Hepatocyte (in vitro differentiated cells): ENCODE measurements around the gene SLC22A23. TPM values are rescaled to one million over a fixed set of nuclear protein-coding genes. Genes with fewer than 3 reads are reported as not detected.

Source experiments
- DNase-seq: peaks from one replicate; pipeline ENCODE4 v3.0.0-alpha.2; 2016; ENCODE audit warnings: low spot score
- H2AFZ ChIP-seq: fragments of 200-600 bp; sonication (generic); 2 replicates; pipeline ENCODE4 v1.6.0; 2016; ENCODE audit warnings: antibody characterized with exemption, mild to moderate bottlenecking
- H3K27ac ChIP-seq: fragments of 200-600 bp; sonication (generic); 2 replicates; pipeline ENCODE4 v1.5.1; 2016; ENCODE audit warnings: mild to moderate bottlenecking
- H3K27me3 ChIP-seq: fragments of 200-600 bp; sonication (generic); 2 replicates; pipeline ENCODE4 v1.6.1; 2016
- H3K36me3 ChIP-seq: fragments of 200-600 bp; sonication (generic); replicated peaks from 2 replicates; pipeline ENCODE4 v1.5.1; 2016; ENCODE audit warnings: low read depth; ENCODE audit not compliant: insufficient read depth
- H3K4me1 ChIP-seq: fragments of 200-600 bp; sonication (generic); 2 replicates; pipeline ENCODE4 v1.5.1; 2016; ENCODE audit warnings: mild to moderate bottlenecking, moderate library complexity; ENCODE audit not compliant: insufficient read depth
- H3K4me2 ChIP-seq: fragments of 200-600 bp; sonication (generic); 2 replicates; pipeline ENCODE4 v1.6.0; 2016
- H3K4me3 ChIP-seq: fragments of 200-600 bp; sonication (generic); 2 replicates; pipeline ENCODE4 v1.5.1; 2016; ENCODE audit warnings: mild to moderate bottlenecking
- H3K79me2 ChIP-seq: fragments of 200-600 bp; sonication (generic); 2 replicates; pipeline ENCODE4 v1.6.0; 2017; ENCODE audit warnings: mild to moderate bottlenecking
- H3K9me2 ChIP-seq: fragments of 200-600 bp; sonication (generic); replicated peaks from 2 replicates; pipeline ENCODE4 v1.6.0; 2017; ENCODE audit warnings: mild to moderate bottlenecking; ENCODE audit not compliant: insufficient read depth
- H3K9me3 ChIP-seq: fragments of 200-600 bp; sonication (generic); 2 replicates; pipeline ENCODE4 v1.5.1; 2016; ENCODE audit warnings: low read depth, mild to moderate bottlenecking
- H4K20me1 ChIP-seq: fragments of 200-600 bp; sonication (generic); 2 replicates; pipeline ENCODE4 v1.6.0; 2016; ENCODE audit warnings: mild to moderate bottlenecking; ENCODE audit not compliant: insufficient read depth, poor library complexity, severe bottlenecking
- EZH2 ChIP-seq: fragments of 200-600 bp; sonication (generic); IDR thresholded peaks from 2 replicates; pipeline ENCODE4 v1.6.1; 2016; ENCODE audit warnings: antibody characterized with exemption, mild to moderate bottlenecking, borderline replicate concordance
- EZH2phosphoT487 ChIP-seq: fragments of 200-600 bp; sonication (generic); IDR thresholded peaks from one replicate; pipeline ENCODE4 v1.6.1; 2018; ENCODE audit warnings: antibody characterized with exemption, mild to moderate bottlenecking, low read depth, moderate library complexity; ENCODE audit not compliant: unreplicated experiment, severe bottlenecking
- WGBS: methylation state at CpG from one replicate; pipeline ENCODE4 v1.1.6; 2016; ENCODE audit warnings: low lambda C conversion rate; ENCODE audit errors: missing lambda C conversion rate; 5-methylcytosine and 5-hydroxymethylcytosine counted together
- polyA plus RNA-seq: library from polyadenylated mRNA; unstranded; fragments of >200 nt; fragmentation: Nextera tagmentation; extraction: Ambion mirVana; gene quantifications from 2 replicates; pipeline ENCODE4 v1.2.1, GENCODE V29; 2016
- total RNA-seq: library from RNA; depleted of rRNA; stranded (reverse); fragments of >200 nt; gene quantifications from 2 replicates; pipeline ENCODE4 v1.2.3, GENCODE V29; 2014
- TF ChIP-seq, protein P1 (sequence below): fragments of 200-600 bp; sonication (generic); IDR thresholded peaks from 2 replicates; pipeline ENCODE4 v1.5.1; 2016; ENCODE audit warnings: antibody characterized with exemption, mild to moderate bottlenecking; ENCODE audit not compliant: poor library complexity

Gene SLC22A23
- total and polyA plus RNA-seq, 2 experiments from 2014 or later, result 14.3 to 14.8 TPM

DNA sequence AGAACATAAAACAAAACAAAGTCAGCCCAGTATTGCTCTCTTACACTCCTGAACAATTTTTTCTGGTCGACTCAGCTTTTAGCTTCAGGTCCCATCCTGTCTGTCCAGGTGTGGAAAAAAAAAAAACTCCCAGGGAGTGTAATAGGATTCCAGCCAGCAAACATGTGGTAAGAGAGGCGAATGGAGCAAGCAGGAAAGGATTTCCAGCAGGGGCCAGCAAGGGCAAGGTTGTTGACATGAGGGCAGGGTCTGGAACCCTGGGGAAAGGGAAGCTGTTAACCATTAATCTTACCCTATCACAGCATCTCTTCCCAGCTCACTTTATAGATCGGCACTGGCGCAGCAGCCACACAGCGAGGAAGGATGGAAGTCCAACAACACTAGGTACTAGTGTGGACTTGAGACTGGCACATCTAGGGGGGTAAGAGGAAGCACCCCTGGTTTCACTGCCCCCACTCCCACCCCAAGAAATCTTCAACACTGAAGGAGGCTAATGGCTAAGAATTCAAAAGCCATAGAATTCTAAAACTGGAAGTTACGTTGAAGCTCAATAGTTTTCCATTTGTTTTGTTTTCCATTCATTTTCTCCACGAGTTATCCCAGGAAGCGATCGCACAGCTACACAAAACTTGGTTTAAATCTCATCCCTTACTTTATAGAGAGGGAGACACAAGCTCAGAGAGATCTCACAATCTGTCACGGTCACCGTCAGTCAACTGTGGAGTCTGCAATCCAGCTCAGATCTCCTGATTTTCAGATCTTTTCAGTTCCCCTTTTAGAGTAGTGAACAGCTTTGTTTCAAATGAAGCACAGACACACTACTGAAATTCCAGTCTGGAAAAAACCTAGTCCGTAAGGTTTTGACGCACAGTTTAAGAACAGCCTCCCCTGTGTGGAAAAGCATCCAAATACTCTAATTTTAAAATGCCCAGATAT lies 53.3 kb downstream of the SLC22A23 start:
- peaks cover 61% of the 10 kb centered on the region for H3K4me1 ChIP-seq
- peak overlapping the region; percentile 84 for H3K27ac ChIP-seq
- peak overlapping the region; percentile 58 for H3K4me2 ChIP-seq
- peak; percentile 84 for DNase-seq
- no peaks in the 10 kb centered on the region for H3K9me2 ChIP-seq
- no peak overlapping the region for H3K4me3 ChIP-seq
- no peak for TF ChIP-seq EZH2
- TF ChIP-seq, protein P1, sequence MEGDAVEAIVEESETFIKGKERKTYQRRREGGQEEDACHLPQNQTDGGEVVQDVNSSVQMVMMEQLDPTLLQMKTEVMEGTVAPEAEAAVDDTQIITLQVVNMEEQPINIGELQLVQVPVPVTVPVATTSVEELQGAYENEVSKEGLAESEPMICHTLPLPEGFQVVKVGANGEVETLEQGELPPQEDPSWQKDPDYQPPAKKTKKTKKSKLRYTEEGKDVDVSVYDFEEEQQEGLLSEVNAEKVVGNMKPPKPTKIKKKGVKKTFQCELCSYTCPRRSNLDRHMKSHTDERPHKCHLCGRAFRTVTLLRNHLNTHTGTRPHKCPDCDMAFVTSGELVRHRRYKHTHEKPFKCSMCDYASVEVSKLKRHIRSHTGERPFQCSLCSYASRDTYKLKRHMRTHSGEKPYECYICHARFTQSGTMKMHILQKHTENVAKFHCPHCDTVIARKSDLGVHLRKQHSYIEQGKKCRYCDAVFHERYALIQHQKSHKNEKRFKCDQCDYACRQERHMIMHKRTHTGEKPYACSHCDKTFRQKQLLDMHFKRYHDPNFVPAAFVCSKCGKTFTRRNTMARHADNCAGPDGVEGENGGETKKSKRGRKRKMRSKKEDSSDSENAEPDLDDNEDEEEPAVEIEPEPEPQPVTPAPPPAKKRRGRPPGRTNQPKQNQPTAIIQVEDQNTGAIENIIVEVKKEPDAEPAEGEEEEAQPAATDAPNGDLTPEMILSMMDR, result no peak
- TF ChIP-seq EZH2phosphoT487, result no peak
- H3K9me3 ChIP-seq, result no peaks in the 10 kb centered on the region
- H4K20me1 ChIP-seq, result no peaks in the 10 kb centered on the region
- no peak overlapping the region for H2AFZ ChIP-seq
- no peaks in the 10 kb centered on the region for H3K36me3 ChIP-seq
- H3K79me2 ChIP-seq, result peaks cover 45% of the 10 kb centered on the region
- 52% methylated on average over 13 of the region's 13 CpGs for WGBS
- H3K27me3 ChIP-seq, result no peaks in the 10 kb centered on the region

DNA sequence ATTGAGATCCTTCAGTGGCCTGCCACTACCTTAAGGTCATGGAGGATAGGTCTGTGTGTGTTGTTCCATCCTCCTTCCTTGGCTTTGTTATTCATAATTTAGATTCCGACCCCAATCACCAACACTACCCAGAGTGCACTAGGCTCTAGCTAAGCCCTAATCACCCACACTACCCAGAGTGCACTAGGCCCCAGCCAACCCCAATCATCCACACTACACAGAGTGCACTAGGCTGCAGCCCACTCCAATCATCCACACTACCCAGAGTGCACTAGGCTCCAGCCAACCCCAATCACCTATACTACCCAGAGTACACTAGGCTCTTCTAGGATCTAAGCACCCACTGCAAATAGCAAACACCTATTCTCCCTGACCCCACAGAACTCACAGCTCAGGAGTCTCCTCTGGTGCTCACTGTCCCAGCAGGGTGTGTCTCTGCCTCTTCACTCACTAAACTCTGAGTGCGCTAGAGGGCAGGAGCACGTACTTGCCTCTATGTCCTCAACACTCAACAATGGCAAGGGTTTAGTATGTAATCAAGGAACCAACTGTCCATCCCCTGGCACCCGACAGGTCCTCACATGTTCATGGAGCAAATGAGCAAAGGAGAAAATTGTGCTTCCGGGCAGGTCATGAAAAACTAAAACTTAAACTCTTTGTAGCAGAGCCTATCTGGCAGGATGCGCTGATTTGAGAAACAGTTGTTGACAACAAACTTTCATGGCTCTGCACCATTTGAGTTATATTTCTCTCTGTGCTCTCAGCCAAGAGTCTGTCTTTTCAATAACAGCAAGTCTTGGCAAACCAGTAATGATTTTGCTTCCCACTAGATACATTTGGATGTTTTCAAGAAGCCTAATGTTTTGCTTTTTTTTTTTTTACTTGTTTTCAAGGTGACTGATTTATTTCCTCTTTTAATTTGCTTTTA lies 54.3 kb downstream of the SLC22A23 start:
- TF ChIP-seq, protein P1, result no peak
- TF ChIP-seq EZH2 (no peak), EZH2phosphoT487 (no peak)
- Histone ChIP-seq H3K27ac (peak overlapping the region; percentile 78), H3K79me2 (peaks cover 38% of the 10 kb centered on the region), H3K4me3 (no peak overlapping the region), H3K9me3 (no peaks in the 10 kb centered on the region), H3K36me3 (no peaks in the 10 kb centered on the region), H3K4me2 (peak overlapping the region; percentile 23), H3K27me3 (no peaks in the 10 kb centered on the region), H4K20me1 (no peaks in the 10 kb centered on the region), H2AFZ (no peak overlapping the region), H3K4me1 (peaks cover 60% of the 10 kb centered on the region), H3K9me2 (no peaks in the 10 kb centered on the region)
- 76% methylated on average over 6 of the region's 6 CpGs for WGBS
- no peak for DNase-seq

DNA sequence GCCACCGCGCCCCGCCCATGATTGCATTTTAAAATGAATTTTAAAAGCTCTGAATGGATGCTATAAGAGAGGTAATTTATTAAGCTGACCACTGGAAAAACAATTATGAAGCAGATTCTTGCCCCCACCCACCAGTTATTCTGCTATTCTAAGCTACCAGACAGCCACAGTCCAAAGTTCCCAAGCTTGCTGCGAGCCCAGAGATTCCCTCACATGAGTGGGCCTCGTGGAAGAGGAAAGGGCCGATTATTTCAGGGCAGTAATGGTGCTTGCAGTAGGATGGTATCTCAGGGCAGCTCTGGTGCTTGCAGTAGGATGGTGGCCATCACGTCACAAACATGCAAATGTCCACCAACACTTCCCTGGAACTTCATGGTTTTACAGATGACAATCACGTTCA lies 56.7 kb downstream of the SLC22A23 start:
- no peaks in the 10 kb centered on the region for H3K9me2 ChIP-seq
- no peaks in the 10 kb centered on the region for H4K20me1 ChIP-seq
- H3K4me2 ChIP-seq, result no peak overlapping the region
- DNase-seq, result no peak
- 82% methylated on average over 8 of the region's 8 CpGs for WGBS
- H3K79me2 ChIP-seq, result peaks cover 46% of the 10 kb centered on the region
- H2AFZ ChIP-seq, result no peak overlapping the region
- H3K4me1 ChIP-seq, result peaks cover 40% of the 10 kb centered on the region
- H3K27me3 ChIP-seq, result no peaks in the 10 kb centered on the region
- no peak overlapping the region for H3K4me3 ChIP-seq
- no peak overlapping the region for H3K27ac ChIP-seq
- H3K36me3 ChIP-seq, result no peaks in the 10 kb centered on the region
- no peaks in the 10 kb centered on the region for H3K9me3 ChIP-seq
- TF ChIP-seq, protein P1, result no peak
- TF ChIP-seq EZH2phosphoT487 (no peak), EZH2 (no peak)
